Endometrium (tissue), 2 donors: ENCODE results near the gene UBE2F.

ENCODE experiments used
- FAIRE-seq: peaks from 2 replicates; lab custom pipeline; 2012; peaks lifted over from hg19 to GRCh38; lab: Jason Lieb, UNC
- donor health status: control.
- donor health status: control.

Gene UBE2F

GRCh38 chr2:238081150-238081549 is 114.3 kb downstream of the UBE2F start:
- no peak for FAIRE-seq

DNA sequence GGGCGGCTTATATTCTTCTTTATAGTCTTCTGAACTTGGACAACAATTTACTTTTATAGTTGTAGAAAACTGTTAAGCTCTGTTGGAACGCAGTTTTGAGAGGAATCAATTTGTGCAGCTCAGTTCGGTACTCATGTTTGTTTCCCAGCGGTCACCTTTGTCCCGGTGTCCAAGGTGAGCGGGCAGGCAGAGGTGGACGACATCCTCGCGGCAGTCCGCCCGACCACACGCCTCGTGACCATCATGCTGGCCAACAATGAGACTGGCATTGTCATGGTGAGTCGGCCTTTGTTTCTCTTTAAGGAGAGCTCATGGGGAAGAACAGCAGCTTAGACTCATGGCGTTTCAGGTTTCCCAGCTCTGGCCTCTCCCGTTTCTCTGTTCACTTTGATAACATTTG is 114.7 kb downstream of the UBE2F start:
- no peak for FAIRE-seq

- FAIRE-seq, result no peak
These were observed 115.3 kb downstream of the UBE2F start for GRCh38 chr2:238082151-238082550.

DNA sequence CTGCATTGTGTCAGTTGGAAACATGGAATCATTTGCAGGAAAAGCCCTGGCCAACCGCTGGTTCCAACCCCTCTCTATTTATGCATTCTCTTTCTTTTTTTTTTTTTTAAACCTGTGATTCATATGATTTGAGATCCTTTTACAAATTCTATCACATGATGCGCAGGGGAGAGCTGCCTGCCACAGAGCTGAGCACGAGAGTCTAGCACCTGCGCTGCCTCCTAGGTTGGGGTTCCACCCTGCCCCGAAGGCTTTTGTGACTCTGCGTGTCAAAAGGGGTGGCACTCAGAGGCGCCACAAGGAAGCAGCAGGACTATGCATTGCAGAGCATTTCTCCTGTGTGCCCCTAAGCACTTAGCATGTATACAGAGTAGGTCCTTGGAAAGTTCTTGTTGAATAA is 116.0 kb downstream of the UBE2F start:
- FAIRE-seq, result no peak

DNA sequence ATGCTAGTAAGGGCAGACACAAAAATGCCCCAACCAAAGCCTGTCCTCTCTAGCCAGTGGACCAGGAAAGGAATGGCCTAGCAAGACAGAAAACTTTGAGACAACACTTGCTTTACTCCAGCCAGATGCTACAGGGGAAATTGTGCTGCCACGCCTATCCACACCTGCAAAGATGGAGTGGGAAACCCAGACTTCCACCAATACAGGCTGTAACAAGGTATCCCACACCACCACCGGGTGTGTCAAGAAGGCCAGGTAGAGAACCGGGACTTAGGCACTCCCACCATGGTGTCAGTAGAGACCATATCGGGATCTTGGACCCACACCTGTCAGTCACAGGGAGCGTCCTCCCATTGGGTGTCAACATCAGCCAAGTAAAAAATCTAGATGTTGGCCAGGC is 117.1 kb downstream of the UBE2F start:
- FAIRE-seq, result no peak

DNA sequence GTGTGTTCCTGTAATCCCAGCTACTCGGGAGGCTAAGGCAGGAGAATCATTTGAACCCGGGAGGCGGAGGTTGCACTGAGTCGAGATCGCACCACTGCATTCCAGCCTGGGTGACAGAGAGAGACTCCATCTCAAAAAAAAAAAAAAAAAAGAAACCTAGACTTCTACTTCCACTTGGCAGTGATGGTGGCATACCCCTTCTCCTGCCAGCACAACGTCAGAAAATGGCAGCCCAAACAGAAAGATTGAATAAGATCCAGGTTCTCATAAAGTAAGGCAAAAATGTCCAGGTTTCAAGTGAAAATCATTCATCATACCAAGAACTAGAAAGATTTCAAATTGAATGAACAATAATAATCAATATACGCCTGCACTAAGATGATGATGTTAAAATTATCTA is 117.9 kb downstream of the UBE2F start:
- no peak for FAIRE-seq

DNA sequence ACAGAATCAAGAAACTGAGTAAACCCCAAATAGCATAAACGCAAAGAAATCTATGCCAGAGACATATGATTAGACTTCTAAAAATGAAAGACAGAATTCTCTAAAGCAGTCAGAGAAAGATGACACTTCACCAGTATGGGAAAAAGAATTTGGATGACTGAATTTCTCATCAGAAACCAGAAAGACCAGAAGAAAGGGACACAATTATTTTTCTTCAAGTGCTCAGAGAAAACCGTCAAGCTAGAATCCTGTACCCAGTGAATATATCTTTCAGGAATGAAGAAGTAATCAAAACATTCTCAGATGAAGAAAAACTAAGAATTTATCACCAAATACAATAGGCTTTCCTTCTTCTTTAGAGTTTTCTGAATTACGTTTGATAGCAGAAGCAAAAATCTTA is 119.1 kb downstream of the UBE2F start:
- FAIRE-seq, result no peak

DNA sequence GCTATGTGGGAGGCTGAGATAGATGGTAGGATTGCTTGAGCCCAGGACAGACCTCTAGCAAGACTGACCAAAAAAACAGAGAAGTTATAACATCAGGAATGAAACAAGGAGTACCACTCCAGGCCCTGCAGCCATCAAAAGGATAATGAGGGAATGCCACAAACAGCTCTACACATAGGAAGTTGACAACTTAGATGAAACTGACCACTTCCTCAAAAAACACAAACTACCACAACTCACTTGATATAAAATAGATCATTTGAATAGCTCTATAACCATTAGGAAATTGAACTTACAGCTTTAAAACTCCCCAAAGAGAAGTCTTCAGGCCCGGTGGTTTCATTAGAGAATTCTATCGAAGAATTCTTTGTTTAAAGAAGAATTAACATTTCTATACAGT is 120.4 kb downstream of the UBE2F start:
- FAIRE-seq, result no peak

DNA sequence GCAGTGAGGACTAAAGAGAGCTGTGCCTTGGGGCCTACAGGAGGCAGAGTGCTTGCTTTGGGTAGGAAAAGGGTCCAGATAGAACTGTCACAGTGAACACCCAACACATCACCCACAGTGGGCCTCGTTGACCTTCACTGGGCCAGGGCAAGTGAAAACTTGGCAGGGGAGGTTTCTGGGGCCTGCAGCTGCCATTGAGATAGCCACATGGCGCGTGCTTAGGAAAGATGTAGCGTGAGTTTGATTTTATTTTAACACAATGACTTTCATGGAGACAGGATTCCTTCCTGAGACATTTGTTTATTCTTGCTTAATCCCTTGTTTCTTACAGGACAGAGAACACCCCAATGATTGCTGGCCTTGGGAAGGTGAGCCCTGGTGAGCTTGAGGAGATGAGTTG is 124.1 kb downstream of the UBE2F start:
- FAIRE-seq, result no peak

DNA sequence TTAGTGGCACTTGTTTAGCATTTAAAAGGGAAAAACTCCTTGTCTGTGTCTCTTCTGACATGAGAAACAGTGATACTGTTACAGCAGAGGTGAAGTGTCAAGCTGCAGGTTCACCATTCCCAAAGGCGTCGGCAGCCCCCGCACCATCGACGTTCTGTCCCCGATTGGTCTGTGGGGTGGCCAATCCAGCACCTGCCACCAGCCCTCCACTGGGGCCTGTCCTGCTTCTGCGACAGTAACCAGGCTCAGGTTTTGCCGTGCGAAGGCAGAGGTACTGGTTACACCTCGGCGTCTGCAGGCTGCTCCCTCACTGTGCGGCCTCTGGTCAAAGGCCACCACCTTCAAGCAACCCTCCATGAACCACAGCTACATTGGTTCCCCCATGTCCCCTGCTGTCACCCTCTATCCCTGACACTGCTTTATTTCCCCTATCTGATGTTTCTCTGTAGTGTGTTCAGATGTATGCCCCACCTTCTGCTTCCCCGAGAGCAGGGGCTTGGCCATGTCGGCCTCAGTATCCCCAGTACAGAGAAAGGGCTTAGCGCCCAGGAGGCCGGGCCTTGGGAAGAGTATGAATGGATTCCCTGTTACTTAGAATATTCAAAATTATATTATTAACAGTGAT is 124.7 kb downstream of the UBE2F start:
- FAIRE-seq, result no peak
